Measurements from ENCODE around the gene CENPF.

The CENPF gene

DNA sequence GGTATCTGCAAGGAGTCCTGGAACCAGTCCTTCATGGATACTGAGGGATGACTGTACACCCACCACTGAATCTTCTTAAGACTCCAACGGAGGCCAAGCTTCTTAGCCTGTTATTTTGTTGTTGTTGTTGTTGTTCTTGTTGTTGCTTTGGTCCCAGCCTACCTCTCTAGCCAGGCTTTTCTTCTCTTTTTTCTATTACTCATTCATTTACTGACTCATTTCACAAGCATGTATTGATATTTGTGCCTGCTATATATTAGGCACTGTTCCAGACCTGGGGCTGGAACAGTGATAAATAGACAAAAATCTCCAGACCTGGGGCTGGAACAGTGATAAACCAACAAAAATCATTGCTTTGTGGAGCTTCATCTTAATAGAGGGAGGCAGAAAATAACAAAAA is 20.4 kb downstream of the CENPF start:
- DNase-seq (ENCODE audit: low spot score): no peak

DNA sequence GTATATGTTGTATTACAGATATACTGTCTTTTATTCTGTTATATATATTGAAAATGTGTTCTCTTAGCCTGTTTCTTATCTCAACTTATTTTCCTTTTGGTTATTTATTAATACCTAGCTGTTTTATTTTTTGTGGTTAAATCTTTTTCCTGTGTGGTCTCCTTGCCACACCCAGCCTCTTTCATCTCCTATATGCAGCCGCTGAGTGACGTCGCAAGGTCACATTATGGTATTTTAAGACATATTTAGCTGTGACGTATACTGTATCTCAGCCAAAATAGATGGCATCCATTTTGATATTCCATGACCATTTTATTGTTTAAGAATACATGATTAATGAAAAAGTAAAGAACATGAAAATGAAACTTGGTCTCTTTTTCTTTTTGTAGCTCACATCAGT is 29.1 kb downstream of the CENPF start:
- DNase-seq (ENCODE audit: low spot score): no peak

DNA sequence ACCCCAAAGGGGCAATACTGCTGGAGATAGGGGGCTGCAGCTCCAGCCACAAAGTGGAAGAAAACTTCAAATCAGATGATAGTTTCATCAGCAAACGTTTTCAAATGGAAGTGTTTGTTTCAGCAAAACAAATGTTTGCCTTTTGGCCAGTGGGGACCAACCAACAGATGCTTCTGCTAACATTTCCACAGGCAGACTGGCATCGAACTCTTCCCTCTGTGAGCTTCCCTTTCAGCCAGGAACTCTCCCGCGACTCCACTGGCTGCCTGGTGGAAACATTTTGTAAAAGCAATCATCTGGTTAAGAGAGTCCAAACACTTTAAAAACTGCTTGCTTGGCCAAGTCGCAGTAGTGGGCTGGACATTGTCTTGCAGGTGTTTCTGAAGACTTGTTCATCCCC is 30.7 kb downstream of the CENPF start:
- no peak for DNase-seq (ENCODE audit: low spot score)

DNA sequence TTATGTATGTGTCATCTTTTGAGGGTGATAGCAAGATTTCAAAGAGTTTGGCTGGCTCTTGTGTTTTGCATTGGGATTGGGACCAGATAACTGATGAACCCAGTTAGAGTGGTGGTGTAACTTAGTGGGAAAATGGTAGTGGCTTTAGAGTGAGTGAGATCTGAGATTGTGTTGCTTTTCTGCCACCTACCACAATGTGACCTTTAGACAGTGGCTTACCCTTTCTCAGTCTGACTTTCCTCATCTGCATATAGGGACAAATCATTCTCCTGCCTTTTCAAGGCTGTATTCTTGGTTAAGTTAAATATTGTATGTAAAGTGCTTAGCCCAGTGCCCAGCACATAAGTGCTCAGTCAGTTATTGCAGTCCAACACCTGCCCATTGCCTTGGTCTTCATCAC is 31.3 kb downstream of the CENPF start:
- DNase-seq (ENCODE audit: low spot score): no peak

DNA sequence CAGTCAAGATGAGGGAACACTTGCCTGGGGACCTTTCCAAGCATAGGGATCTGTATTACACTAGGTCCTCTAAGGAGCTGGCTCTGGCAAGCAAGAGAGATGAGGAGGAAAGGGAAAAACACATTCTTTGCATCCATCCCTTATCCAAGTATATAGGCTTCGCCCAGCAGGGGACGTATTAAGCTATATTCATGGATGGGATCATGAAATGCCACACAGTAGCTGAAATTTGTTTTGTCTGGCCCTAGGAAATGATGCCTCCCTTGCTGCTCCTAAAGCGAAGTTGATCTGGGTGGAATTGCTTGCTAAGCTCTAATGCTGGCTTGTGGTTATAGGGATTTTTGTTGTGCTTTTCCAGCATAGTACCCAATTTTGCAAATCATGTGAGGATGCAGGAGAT is 32.1 kb downstream of the CENPF start:
- DNase-seq (ENCODE audit: low spot score): no peak

DNA sequence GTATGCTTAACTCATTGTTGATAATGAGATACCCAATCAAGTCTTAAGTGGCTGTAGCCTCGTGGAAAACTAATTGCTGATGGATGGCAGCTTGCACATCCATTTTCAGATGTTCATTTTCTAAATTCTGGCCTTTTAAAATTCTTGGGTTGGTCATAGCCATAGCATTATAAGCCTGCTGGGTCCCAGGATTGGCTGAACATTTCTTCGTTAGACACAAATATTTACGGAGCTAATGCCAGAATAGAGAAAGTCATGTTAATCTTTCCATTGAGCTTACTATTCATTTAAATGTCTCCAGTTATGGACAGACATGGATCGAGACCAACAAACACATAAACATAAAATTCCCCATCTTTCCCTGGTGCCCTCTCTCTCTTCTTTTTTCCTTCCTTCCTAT is 32.5 kb downstream of the CENPF start:
- DNase-seq (ENCODE audit: low spot score): no peak

DNA sequence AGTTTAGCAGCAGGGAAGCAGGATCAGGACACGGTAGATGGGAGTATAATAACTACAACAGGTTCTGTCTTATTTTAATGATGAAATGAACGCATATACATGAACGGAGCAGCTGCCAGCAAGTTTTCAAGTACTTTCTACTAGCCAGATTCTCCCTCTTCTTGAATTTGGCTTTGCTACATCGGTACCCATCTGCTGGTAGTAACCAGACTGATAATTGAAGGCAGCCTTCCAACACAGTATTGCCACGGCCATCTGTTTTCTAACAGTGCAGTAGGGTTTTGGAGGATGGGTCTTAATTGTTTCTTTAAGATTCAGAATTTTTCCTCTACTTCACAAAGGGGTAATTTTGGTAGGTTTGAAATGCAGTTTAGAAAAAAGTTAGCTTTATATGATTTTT is 33.4 kb downstream of the CENPF start:
- no peak for DNase-seq (ENCODE audit: low spot score)

DNA sequence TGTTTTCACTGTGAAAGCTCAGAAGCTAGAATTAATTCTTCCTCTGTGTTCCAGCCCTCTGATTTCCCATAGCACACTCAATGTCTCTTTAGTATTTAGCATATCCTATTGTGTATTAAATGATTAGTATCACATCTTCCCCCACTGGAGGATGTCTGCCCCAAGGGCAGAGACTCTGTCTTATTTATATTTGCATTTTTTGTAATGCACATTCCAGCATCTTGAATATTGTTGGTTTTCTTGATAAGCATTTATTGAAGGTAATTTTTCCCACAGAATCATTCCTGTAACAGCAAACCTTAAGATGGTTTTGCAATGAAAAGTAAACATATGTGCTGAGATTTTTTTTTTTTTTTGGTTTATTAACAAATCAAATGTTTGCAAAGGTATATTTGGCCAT is 34.1 kb downstream of the CENPF start:
- no peak for DNase-seq (ENCODE audit: low spot score)

DNA sequence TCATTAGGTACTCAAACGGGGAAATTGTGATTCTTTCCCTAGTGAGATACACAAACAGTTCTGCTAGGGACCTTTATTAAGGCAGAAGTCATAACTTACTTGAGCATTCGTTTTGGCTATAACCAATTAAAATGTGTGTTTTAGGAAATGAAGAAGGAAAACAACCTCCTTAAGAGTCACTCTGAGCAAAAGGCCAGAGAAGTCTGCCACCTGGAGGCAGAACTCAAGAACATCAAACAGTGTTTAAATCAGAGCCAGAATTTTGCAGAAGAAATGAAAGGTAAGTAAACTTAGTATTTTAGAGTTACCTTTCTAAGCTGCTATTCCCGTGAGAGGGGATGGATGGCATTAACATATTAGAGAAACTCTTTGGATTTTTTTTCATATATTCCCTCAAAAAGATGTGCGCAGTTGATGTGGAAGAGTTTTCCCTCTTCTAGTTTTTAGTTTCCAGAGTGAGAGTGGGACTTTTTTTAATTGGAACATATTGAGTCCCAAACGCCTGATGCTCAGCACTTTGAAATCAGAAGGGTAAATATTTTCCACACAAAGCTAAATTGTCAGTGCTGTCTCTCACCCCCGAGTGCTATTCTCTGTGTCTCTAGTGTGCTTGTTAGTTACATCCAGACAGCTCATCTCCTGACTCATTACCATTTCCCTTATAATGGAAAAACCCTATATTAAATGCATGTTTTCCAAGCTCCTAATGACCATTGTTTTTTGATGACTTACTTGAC is 34.9 kb downstream of the CENPF start:
- DNase-seq (ENCODE audit: low spot score): peak; percentile 29

DNA sequence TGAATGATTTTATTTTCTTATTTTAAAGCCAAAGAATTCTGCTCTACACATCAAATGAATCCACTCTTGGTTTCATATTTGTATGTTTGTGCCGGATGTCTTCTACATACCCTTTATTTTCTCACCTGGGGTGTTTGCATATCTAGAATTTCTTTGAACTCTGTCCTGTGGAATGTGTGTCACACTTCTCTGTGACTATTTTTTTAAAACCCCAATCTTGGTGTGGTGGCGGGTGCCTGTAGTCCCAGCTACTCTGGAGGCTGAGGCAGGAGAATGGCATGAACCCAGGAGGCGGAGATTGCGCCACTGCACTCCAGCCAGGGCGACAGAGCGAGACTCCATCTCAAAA is 35.4 kb downstream of the CENPF start:
- no peak for DNase-seq (ENCODE audit: low spot score)

DNA sequence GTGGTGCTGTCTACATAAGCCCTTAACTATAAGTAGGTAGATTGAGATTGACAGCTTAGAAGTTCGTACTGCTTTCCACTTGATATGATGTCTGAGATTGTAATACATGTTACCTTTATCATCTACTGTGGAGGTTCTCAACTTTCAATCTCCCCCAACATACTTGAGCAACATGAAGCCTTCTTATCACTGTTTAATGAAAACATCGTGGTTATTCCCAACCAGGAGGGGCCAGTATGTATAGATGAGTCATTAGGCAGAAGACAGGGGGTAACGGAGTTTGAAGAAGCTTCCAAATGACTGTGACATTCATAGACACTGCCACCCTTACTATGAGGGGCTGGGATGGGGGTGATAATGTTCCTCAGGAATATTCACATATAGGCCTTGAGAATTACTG is 36.0 kb downstream of the CENPF start:
- no peak for DNase-seq (ENCODE audit: low spot score)

DNA sequence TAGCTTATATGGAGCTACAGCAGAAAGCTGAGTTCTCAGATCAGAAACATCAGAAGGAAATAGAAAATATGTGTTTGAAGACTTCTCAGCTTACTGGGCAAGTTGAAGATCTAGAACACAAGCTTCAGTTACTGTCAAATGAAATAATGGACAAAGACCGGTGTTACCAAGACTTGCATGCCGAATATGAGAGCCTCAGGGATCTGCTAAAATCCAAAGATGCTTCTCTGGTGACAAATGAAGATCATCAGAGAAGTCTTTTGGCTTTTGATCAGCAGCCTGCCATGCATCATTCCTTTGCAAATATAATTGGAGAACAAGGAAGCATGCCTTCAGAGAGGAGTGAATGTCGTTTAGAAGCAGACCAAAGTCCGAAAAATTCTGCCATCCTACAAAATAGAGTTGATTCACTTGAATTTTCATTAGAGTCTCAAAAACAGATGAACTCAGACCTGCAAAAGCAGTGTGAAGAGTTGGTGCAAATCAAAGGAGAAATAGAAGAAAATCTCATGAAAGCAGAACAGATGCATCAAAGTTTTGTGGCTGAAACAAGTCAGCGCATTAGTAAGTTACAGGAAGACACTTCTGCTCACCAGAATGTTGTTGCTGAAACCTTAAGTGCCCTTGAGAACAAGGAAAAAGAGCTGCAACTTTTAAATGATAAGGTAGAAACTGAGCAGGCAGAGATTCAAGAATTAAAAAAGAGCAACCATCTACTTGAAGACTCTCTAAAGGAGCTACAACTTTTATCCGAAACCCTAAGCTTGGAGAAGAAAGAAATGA is 37.6 kb downstream of the CENPF start:
- DNase-seq (ENCODE audit: low spot score): no peak

DNA sequence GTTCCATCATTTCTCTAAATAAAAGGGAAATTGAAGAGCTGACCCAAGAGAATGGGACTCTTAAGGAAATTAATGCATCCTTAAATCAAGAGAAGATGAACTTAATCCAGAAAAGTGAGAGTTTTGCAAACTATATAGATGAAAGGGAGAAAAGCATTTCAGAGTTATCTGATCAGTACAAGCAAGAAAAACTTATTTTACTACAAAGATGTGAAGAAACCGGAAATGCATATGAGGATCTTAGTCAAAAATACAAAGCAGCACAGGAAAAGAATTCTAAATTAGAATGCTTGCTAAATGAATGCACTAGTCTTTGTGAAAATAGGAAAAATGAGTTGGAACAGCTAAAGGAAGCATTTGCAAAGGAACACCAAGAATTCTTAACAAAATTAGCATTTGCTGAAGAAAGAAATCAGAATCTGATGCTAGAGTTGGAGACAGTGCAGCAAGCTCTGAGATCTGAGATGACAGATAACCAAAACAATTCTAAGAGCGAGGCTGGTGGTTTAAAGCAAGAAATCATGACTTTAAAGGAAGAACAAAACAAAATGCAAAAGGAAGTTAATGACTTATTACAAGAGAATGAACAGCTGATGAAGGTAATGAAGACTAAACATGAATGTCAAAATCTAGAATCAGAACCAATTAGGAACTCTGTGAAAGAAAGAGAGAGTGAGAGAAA is 38.4 kb downstream of the CENPF start:
- no peak for DNase-seq (ENCODE audit: low spot score)

DNA sequence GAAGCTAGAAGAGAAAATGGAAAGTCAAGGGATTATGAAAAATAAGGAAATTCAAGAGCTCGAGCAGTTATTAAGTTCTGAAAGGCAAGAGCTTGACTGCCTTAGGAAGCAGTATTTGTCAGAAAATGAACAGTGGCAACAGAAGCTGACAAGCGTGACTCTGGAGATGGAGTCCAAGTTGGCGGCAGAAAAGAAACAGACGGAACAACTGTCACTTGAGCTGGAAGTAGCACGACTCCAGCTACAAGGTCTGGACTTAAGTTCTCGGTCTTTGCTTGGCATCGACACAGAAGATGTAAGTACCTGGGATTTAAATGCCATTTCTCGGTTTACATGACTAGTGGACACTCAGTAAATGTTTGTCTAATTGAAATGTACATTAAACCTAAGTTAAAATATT is 40.0 kb downstream of the CENPF start:
- DNase-seq (ENCODE audit: low spot score): no peak

DNA sequence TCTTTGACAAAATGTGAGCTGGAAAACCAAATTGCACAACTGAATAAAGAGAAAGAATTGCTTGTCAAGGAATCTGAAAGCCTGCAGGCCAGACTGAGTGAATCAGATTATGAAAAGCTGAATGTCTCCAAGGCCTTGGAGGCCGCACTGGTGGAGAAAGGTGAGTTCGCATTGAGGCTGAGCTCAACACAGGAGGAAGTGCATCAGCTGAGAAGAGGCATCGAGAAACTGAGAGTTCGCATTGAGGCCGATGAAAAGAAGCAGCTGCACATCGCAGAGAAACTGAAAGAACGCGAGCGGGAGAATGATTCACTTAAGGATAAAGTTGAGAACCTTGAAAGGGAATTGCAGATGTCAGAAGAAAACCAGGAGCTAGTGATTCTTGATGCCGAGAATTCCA is 42.7 kb downstream of the CENPF start:
- no peak for DNase-seq (ENCODE audit: low spot score)

DNA sequence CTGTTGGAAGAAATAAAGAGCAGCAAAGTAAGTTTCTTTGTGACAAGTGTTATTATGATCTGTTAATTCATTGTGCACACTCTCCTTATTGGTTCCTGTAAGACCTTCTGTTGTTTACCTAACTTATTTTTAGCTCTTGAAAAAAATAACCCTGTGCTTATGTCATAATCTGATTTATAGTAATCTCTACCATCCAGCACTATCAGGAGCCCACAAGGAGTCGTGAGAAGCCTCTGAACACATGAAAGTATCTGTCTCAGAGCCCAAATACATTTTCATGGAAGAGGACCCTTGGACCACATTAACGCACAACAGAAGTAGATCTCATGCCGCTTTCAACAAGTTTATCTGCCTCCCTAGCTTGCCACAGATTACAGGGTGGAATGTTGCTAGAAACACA is 45.8 kb downstream of the CENPF start:
- DNase-seq (ENCODE audit: low spot score): no peak

DNA sequence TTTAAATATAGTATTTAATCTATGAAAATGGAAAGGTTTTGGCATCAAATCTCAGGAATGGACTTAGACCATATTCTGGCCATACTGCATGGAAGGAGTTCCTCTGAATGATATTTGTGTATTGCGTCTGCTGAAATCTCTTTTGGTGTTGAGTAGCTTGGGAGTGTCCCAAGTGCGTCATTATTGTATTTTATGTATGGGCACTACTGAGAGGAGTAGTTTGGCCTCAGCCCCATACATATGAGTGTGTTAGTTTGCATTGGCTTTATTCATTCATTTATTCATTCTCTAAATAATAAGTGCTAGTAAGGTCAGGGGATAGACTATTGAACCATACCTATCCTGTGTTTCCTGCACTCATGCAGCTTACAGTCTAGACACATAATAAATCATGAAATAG is 46.6 kb downstream of the CENPF start:
- DNase-seq (ENCODE audit: low spot score): no peak

DNA sequence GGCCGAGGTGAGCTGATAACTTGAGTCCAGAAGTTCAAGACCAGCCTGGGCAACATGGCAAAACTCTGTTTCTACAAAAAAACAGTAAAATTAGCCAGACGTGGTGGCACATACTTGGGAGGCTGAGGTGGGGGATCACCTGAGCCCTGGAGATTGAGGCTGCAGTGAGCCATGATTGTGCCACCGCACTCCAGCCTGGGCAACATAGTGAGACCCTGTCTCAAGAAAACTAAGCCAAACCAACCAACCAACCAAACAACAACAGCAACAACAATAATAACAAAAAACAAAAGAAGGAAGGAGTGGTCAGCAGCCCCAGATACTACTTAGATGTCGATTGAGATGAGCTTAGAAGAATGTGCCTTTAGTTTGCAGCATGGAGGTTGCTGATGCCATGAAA is 47.7 kb downstream of the CENPF start:
- no peak for DNase-seq (ENCODE audit: low spot score)

DNA sequence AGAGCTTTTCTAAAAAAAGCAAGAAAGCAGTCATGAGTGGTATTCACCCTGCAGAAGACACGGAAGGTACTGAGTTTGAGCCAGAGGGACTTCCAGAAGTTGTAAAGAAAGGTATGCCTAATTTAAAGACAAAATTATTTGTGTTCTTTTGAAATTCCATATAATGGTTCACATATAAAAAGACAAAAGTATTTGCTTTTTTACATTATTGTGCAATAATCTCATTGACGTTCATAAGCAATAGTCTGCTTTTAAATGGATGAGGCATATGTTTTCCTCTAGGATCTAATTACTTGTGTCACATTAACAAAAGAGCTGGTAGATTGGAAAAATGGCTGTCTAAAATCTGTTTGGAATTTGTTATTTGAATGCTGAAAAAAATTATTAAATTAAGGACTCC is 54.3 kb downstream of the CENPF start:
- DNase-seq (ENCODE audit: low spot score): no peak

DNA sequence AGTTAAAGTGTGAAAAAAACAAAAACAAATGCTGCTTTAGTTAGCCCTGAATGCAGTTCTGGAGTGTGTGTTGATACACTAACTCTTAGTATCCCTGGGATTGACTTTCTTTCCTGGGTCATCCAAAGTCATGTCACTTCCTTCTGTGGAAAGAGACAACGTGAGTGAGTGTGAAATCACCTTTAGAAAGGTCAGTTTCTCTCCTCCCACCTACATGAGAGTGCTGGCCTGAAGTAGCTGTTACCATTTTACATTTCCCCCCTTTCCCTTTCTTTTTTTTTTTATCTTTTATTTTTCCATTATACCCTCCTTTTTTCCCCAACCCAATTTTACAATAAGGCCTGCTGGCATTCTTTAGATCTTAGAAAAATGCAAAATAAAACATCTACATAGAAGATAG is 55.2 kb downstream of the CENPF start:
- DNase-seq (ENCODE audit: low spot score): no peak

DNA sequence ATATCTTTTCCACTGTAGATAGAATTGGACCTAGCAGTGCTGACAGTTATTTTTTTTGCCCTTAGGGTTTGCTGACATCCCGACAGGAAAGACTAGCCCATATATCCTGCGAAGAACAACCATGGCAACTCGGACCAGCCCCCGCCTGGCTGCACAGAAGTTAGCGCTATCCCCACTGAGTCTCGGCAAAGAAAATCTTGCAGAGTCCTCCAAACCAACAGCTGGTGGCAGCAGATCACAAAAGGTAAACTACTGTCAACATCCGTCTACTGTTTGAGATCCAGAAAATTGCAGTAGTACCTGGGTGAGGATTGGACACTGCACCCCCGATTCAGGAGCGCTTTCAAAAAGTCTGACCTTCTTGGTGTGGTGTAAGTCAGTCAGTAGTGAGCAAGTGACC is 55.8 kb downstream of the CENPF start:
- peak; percentile 8 for DNase-seq (ENCODE audit: low spot score)

DNA sequence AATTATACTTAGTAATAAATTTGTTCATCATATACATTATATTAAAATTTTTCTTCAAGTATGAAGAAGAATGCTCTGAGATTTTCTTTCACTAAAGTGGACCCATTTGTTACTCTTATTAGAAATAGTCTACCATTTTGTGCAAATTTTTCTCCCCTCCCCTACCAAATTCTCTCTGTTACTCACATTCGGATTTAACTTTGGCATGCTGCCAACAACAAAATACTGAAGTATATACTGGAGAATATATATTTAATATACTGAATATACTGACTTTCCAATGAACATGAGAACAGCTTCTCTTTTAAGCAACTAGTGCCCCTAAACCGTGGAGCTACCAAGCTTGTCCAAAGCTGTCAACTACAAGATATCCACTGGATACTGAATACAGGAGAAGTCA is 57.2 kb downstream of the CENPF start:
- no peak for DNase-seq (ENCODE audit: low spot score)

DNA sequence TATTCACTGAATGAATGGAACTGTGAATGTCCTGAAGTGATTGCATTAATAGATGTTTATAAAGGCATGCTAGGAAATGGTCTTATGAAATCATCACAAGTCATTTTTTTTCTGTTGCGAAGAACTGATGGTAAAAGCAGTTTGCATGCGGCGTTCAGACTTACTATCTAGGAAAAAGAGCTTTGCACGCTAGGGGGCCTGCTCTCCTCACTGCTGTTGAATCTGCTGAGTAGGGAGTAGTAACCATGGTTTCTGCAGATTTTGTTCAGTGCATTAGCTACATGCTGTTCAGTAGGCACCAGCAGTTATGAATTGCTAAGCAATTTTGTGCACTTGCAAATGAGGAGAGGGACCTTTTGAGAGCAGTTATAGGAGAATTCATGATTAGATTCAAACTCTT is 57.9 kb downstream of the CENPF start:
- no peak for DNase-seq (ENCODE audit: low spot score)
